Cerebellar cortex (tissue), 1 donor: ENCODE measurements around the gene CLCN1.
A peak's percentile ranks its signal among the peaks of the same experiment; 100 is the strongest.

Source experiments
- DNase-seq: peaks from one replicate; pipeline ENCODE4 v3.0.0-alpha.2; 2015; ENCODE audit warnings: low spot score

The CLCN1 gene

DNA sequence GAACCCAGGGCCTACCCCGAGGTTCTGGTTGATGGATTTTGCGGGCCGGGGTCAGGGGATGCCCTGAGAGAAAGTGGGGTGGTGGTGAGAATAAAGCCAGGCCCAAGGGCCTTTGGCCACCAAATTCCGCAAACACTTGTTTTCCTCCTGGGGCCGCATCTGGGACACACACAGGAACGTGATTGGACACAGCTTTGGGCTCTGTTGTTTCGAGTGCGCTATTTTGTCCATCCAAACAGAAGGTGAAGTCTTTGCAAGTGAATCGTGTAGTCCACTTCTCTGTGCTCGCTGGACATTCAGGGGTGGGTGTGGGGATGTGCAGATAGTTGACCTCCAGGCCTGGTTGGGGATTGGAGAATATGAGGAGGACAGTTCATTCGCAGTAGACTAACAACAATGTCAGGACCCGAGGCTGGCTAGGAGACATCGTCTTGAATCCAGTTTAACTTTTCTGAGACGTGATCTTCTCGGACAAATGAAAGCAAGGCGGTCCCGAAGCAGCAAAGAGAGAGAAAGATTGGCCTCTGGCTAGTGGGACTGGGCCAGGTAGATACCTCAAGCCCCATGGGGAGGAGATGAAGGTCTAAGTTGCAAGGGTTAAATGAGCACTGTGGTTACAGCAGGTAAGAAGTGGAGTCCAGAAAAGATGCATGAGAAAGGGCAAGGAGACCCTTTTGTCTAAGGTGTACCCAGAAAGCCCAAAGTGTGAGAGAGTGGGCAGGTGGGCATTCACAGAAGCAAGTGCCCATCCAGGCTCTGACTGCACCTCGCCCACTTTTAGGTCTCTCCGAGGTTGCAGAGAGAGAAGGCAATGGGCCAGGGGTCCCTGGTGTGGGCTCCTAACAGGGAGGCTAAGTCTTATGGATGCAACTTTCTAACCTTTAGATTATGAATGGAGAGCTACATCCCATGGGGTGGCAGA lies 47.4 kb downstream of the CLCN1 start:
- DNase-seq = no peak

- DNase-seq = no peak
Observed at GRCh38 chr7:143367972-143368371, 52.1 kb downstream of the CLCN1 start.

GRCh38 chr7:143368387-143368786 lies 52.5 kb downstream of the CLCN1 start:
- no peak for DNase-seq

- no peak for DNase-seq
Observed at GRCh38 chr7:143369678-143370651, 54.1 kb downstream of the CLCN1 start.

GRCh38 chr7:143372070-143372469 lies 56.2 kb downstream of the CLCN1 start:
- no peak for DNase-seq

DNA sequence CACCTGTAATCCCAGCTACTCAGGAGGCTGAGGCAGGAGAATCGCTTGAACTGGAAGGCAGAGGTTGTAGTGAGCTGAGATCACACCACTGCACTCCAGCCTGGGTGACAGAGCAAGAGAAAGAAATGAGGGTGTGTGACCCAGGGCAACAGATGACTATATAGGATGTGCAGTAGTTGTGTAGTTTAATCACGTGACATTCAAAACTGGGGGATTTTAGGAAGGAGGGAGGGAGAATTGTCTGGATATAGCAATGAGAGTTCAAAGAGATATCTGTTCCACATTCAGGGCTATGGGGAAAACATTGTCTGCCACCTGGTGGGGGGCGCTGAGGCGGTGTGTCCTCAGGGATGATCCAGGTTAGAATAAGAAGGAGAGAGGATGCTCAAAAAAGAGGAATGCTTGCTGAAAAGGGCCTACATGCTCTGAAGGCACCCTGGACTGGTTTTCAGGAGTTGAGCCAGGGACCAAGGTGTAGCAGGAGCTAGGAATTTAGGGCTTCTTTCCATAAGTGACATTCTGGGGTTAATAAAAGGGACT lies 57.4 kb downstream of the CLCN1 start:
- DNase-seq = no peak

DNA sequence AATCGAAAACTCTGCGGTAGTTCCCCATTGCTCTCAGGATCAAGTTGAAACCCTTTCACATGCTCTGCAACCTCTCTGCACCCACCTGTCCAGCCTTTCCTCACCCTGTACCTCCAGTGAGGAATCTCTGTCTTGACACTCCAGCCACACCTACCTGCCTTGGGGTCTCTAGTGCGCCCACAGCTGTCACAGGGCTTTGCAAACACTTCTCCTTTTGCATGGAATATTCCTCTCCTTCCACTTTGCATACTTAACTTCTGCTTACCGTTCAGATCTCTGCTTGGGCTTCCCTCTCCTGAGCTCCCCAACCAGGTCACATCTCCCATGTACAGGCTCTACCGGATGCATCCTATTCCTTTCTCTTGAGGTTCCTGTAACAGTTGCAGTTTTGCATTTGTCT lies 58.6 kb downstream of the CLCN1 start:
- no peak for DNase-seq

- DNase-seq = peak; percentile 91
Observed at GRCh38 chr7:143375298-143376034, 59.6 kb downstream of the CLCN1 start.

DNA sequence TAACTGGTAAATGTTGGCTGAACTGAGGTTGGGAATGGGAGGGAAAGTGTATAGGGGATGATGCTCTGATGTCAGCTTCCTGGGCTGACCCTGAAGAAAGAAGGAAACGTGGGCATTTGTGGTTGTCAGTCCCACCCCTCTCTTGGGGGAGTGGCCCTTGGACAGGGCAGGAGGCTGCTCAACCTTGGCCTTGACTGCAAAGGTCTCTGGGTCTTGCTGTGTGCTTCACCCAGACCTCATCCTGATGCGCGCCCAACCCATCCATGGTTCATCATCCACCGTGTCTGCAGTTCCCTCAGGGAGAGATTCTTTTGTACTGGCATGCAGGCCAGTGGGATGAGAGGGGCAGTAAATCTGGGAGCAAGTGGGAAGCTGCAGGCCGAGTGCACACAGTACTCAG lies 60.5 kb downstream of the CLCN1 start:
- DNase-seq = no peak

- DNase-seq = no peak
Observed at GRCh38 chr7:143379611-143380259, 63.8 kb downstream of the CLCN1 start.

- peak; percentile 88 for DNase-seq
Observed at GRCh38 chr7:143380260-143380645, 64.3 kb downstream of the CLCN1 start.

DNA sequence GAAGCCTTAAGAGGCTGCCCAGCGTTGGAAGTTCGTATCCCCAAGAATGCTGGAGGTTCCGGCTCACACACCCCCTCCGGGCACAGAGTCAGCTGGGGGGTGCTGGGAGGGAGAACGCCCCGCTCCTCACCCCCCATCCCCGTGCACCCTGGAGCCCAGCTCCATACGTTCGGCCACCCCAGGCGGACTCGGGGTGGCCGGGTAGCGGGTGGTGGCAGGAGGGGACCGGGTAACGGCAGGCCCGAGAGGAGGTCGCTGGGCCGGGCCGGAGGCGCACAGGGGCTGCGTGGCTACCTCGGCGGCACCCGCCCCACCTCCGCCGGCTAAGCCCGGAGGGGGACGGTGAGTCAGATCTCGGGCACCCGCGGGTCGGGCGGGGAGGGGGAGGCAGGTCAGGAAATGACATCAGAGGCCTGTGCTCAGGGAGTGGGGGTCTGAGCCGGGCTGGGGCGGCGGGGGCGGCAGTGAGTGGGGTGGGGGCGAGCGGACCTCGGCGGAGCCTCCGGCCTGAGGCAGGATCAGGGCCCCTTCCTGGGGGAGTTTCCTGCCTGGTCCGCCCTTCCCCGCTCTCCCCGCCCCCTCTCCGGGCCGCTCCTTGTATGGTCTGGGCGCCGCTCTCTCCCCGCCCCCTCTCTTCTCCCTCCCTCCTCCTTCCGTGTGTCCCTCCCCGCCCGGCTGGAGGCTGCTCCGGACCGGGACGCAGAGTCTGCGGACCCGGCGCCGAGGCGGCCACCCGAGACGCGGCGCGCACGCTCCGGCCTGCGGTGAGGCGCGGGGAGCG lies 64.9 kb downstream of the CLCN1 start, which contains the start of gene ZYX:
TSS of gene ZYX (plus strand) at position 700 of the 781 bp plus-strand sequence. CDS start 227 bp downstream, outside the sequence.
- peak; percentile 90 for DNase-seq

DNA sequence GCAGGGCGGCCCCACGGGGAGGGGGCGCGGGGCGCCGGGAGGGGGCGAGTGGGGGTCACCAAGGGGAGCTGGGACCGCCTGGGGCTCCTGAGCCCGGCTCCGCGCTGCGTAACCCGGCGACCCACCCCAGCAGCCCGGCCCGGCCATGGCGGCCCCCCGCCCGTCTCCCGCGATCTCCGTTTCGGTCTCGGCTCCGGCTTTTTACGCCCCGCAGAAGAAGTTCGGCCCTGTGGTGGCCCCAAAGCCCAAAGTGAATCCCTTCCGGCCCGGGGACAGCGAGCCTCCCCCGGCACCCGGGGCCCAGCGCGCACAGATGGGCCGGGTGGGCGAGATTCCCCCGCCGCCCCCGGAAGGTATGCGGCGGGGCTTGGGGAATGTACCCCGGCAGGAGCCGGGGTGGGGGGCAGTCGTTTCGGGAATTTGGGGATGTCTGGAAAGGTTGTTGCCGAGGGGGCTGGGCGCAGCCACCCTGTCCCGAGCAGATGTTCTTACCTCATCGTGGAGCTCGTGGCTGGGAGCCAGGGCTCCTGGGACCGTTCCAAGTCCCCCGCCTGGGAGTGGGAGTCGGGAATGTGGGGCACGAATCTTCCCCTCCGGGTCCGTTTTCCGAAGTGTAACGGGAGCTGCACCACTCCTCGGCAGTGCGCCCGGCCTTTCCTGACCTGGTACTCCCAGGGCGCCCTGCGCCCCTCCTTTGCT lies 65.7 kb downstream of the CLCN1 start:
- DNase-seq = no peak

DNA sequence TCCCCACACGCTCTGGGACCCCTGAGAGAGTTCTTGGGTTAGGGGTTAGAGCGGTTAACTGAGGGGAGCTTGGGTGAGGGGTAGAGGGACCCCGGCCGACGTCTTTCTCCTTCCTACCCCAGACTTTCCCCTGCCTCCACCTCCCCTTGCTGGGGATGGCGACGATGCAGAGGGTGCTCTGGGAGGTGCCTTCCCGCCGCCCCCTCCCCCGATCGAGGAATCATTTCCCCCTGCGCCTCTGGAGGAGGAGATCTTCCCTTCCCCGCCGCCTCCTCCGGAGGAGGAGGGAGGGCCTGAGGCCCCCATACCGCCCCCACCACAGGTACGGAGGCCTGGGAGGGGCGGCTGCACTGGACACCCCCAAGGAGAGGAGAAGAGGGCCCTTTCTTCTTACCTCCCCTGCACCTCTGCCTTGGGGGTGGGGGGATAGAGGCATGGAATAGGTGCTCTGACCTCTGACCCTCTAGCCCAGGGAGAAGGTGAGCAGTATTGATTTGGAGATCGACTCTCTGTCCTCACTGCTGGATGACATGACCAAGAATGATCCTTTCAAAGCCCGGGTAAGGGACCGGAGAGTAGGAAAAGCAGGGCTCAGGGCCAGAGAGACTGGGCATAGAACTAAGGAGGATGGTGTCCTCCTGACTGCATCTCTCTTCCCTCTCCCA lies 66.3 kb downstream of the CLCN1 start:
- no peak for DNase-seq

DNA sequence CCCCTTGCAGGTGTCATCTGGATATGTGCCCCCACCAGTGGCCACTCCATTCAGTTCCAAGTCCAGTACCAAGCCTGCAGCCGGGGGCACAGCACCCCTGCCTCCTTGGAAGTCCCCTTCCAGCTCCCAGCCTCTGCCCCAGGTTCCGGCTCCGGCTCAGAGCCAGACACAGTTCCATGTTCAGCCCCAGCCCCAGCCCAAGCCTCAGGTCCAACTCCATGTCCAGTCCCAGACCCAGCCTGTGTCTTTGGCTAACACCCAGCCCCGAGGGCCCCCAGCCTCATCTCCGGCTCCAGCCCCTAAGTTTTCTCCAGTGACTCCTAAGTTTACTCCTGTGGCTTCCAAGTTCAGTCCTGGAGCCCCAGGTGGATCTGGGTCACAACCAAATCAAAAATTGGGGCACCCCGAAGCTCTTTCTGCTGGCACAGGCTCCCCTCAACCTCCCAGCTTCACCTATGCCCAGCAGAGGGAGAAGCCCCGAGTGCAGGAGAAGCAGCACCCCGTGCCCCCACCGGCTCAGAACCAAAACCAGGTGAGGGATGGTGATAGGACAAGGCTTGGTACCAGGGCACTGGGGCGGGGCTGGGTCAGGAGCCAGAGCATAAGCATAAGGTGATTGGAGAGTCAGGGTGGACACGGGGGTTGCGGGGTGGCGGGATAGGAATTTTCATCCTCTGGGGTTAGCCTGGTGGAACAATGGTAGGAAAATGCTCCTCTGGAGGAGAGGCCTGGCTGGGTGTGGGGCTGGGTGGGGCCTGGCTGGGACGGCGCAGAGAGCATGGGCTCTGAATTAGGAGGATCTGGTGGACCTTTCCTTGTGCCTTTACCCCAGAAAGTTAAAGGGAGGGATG lies 67.1 kb downstream of the CLCN1 start:
- no peak for DNase-seq

GRCh38 chr7:143383642-143383957 lies 67.7 kb downstream of the CLCN1 start:
- no peak for DNase-seq

DNA sequence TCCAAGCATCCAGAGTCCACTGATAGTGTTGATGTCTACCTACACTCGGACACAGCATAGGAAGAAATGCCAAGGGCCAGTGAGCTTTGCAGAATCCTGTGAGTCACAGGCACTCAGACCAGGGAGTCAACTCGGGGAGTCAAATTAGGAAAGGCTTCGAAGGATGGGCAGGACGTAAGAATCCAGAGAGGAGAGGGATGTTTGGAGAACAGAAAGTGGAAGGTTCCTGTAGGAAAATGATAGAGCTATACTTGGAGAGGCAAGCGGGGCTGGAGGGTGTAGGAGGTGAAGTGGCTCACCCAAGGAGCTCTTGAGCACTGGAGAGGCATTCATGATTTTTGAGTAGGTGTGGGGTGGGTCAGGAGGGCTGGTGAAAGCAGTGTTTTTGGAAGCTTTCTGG lies 68.2 kb downstream of the CLCN1 start:
- DNase-seq = no peak
